ENCODE measurements around the gene BMF.
"Not testable (repeated sequence)": the region's sequence is repeated elsewhere in the genome, so short reads cannot be mapped to it uniquely, and the experiment has no call there.

BMF gene

DNA sequence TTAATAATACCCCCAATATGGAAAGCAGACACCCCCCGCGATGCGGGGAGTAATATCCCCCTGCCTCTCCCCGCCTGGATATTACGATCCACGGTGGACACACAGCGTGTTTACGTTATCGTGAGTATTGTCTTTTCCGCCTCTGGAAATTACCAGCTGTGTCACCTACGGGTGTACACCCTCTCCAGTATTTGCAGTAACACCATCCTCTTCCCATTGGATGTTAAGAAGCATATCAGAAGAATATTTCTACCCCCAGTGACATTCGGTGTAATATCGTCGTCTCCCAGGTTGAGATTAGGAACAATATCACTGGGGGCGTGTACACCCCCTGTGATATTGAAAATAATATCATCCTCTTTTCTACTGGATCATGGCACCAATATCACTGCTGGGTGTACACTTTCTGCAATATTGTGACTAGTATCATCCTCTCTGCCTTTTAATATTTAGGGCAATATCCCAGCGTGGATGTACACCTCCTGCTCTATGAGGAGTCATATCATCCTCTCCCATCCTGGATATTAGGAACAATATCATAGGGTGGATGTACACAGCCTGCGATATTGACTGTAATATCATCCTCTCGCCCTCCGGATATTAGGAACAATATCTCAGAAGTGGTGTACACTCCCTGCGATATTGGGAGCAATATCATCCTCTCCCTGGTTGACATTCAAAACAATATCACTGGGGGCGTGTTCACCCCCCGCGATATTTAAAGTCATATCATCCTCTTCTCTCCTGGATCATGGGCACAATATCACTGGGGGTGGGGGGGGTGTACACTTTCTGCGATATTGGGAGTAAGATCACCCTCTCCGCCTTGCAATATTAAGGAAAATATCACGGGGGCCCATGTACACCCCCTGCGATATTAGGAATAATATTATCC, 20.3 kb upstream of the BMF start:
- DNase-seq (ENCODE audit: low read depth): no peak

DNA sequence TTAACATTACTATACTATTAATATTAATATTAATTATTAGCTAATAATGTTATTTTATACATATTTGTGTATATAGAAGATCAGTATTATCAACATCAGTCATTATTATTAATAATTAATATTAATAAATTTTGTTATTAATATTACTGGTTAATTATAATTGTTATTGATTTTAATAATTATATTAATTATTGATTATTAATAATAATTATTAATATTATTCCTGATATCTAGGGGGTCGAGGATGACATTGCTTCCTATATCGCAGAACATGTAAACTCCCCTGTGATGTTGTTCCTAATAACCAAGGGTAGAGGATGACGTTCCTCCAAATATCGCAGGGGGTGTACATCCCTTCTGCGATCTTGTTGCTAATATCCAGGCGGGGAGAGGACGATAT, 17.3 kb upstream of the BMF start:
- DNase-seq (ENCODE audit: low read depth): no peak

DNA sequence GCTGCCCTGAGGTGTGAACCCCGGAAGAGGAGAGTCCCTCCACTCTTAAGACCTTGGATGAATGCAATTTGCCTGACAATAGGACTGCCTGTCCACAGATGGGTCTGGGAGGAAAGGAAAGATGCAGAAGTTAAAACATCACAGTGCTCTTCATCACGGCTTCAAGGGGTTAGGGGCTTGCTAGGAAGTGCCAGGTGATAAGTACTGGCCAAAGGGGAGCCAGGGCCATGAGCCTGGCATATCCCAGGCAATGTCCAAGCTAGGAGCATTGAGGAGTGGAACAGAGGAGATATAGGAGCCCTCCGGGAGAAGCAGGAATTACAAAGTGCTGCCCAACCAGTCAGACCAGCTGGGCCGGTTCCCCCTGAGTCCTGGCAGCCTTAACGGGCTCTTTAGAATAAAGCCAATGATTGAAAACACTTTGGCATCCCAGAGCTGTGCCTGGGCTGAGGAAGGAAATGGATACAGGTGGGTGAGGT, 16.2 kb upstream of the BMF start:
- not testable (repeated sequence) for DNase-seq (ENCODE audit: low read depth)

DNA sequence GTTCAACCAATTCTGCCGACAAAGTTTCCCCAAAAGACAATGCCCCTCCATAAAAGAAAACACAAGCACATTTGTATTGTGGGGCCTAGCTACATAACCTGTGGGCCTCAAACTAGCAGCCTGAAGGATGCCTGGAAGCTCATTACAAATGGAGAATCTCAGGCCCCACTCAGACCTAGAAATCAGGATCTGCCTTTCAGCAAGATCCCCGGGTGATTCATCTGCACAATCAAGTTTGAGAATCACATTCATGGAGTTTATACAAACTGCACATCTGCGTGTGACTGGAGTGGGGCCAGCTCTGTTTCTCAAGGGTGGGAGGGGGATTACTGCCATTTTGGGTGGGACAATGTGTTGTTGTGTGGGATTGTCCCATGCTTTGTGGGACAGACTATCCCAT, 15.7 kb upstream of the BMF start:
- DNase-seq (ENCODE audit: low read depth): not testable (repeated sequence)

DNA sequence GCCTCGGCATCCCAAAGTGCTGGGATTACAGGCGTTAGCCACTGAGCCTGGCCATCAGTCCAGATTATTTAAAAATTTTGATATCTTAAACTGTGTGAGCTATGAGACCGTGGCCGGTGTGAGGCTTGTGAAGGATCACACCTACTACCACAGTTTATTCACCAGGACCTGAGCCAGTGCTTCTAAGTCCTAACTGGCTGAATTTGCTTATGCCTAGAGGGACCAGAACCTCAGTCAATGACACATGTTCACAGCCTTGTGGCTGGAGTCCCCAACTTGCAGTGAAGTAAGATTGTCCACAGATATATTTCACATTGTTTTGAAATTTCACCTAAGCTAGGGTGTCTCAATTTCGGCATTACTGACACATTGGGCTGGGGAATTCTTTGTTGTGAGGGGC, 15.2 kb upstream of the BMF start:
- DNase-seq (ENCODE audit: low read depth): not testable (repeated sequence)

DNA sequence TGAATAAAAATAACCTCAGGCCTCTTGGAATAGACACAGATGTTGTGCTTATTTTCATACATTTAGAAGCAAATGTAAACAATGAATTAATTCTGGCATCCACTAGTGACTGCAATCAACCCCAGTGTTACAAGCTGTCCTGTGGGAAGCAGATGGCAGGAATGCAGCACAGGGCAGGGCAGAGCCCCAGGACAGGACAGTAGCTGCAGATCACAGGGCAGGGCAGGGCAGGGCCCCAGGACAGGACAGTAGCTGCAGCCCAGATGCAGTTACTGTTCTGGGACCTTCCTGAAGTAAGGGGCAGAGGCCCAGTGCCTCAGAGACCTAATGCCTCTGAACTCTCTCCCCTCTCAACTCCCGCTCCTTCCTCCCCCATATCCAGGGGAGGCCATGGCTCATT, 14.3 kb upstream of the BMF start:
- DNase-seq (ENCODE audit: low read depth): not testable (repeated sequence)

DNA sequence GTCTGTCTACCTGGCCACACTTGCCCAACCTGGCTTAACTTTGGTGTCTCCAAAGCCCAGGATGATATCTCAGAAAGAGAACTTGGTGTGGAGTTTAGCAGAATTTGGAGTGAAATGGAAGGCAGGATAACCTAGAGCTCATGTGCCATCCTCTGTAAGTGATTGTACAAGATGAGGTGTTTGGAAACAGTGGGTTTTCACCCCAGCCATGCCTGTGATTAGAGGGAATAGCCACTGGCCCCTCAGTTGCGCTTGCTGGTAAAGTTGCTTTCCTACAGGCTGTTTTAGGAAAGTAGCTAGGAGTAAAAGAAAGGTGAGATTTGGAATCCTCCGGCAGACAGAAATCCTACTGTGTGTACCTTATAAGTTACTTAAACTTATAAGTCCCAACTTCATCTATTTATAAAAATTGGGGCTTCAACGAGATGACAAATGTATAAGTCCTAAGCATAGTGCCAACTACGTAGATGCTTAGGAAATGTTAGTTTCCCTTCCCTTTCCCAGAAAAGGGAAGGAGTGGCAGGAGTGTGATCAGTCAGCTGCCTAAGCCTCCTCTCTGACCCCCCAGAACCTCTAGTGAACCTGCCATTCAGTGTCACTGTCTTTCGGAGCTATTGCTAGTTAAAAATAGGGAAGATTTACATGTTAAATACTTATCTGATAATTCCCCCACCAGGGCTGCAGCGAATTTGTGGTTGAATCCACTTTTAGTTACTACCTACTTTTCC, 13.4 kb upstream of the BMF start:
- DNase-seq (ENCODE audit: low read depth): no peak

DNA sequence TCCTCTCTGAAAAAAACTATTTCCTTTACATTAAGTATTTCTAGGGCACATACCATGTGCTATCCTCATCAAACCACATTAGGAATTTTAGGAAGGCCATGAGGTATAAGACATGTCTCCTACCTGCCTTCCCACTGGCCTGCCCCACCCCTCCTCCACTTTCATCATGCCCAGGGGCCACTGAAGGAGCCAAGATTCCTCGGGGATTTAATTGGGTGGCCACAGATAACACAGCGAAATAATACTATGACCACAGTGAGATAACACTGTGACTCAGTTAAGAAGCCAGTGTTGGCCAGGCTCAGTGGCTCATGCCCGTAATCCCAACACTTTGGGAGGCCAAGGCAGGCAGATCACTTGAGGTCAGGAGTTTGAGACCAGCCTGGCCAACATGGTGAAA, 9.8 kb upstream of the BMF start:
- no peak for DNase-seq (ENCODE audit: low read depth)

DNA sequence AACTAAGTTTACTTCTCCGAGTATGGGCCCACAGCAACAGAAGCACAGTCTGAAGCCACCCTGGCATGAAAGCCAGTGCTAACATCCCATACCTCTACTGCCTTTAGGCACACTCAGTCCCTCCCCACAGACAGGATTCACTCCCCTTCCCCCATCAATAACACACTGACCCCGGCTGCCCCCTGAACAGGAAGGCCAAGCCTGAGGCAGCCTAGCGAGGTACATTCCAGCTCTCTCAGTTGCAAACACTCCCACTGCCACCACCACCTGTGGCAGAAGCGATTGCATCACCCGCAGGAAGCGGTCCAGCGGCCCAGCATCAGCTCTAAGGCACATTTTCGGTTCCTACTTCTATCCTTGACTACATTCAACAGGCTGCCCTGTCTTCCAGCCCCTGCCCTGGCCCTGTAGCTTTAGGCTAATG, 7.0 kb upstream of the BMF start:
- DNase-seq (ENCODE audit: low read depth): no peak

DNA sequence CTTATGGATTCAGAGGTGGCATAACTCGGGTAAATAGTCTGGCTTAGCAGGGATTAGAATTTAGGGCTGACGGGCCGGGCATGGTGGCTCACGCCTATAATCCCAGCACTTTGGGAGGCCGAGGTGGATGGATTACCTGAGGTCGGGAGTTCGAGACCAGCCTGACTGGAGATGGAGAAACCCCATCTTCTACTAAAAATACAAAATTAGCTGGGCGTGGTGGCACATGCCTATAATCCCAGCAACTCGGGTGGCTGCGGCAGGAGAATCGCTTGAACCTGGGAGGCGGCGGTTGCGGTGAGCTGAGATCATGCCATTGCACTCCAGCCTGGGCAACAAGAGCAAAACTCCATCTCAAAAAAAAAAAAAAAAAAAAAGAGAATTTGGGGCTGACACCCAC, 6.4 kb upstream of the BMF start:
- not testable (repeated sequence) for DNase-seq (ENCODE audit: low read depth)

DNA sequence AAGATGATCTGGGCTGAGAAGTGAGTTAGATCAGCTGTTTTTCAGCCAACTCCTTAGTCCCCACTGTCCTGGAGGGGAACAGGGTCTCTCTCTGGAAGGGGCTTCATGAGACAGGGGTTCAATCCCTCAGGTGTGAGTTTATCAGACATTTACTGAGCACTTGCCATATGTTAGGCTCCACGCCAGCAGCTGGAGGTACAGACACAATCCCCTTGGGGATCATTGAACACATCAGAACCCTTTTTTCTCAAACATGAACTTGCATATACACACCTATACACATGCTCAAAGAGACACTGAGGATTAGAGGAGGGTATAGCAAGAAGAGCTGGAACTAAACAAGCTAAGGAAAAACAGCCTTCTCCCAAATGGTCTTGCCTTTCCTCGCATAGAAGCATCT, 5.5 kb upstream of the BMF start:
- no peak for DNase-seq (ENCODE audit: low read depth)

DNA sequence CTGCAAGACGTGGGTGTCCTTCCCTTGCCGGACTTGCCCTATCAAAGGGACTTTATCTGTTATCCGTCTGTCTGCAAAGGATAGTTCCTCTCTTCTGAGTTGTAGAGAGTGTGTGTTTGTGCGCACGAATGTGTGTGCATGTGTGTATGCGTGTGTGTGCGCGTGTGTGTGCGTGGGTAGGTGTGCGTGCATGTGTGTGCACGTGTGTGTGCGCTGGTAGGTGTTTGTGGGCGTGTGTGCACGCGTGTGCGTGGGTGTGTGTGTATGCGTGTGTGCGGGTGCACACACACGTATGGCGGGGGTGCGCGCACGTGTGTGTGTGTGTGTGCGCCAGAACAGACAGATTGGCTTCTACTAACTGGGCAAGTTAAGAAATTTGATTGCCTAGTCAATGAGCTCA, 4.1 kb upstream of the BMF start:
- DNase-seq (ENCODE audit: low read depth): no peak

DNA sequence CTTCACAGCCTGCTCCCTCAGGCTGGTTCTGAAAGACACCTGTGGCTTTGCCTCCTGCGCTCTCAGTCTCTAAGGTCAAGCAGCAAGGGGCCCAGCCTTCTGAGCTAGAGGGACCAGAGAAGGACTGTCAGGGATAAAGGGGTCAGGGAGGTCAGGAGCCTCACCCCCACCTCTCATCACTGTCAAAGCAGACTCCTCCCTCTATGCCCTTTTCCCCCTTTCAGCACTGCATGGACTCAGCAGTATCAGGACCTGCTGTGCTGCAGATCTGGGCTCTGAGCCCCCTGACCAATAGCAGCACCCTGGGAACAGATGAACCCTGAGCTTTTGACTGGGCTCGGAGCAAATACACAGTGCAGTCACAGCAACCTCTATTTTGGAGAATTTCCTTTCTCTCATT, 3.2 kb upstream of the BMF start:
- no peak for DNase-seq (ENCODE audit: low read depth)

DNA sequence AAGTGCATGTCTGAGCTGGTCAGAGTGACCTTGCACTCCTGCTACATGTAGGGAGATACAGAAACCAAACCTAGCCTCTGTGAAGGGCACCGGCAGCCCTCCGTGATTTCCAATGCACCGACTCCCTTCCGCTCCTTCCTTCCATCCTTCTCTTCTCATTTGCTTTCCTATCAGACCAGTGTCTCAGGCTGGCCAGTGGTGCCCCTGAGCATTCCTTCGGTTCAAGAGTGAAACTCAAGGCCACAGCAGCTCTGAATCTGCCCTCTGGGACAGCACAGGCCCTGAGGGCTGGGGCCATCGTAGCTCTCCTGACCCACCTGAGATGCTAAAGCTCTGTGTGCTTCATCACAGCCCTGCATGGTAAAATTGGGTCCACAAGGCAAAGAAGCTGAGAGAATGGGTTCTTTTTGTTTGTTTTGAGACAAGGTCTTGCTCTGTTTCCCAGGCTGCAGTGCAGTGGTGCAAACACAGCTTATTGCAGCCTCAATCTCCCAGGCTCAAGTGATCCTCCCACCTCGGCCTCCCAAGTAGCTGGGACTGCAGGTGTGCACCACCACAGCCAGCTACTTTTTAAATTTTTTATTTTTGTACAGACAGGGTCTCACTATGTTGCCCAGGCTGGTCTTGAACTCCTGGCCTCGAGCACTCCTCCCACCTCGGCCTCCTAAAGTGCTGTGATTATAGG, 2.3 kb upstream of the BMF start:
- no peak for DNase-seq (ENCODE audit: low read depth)

DNA sequence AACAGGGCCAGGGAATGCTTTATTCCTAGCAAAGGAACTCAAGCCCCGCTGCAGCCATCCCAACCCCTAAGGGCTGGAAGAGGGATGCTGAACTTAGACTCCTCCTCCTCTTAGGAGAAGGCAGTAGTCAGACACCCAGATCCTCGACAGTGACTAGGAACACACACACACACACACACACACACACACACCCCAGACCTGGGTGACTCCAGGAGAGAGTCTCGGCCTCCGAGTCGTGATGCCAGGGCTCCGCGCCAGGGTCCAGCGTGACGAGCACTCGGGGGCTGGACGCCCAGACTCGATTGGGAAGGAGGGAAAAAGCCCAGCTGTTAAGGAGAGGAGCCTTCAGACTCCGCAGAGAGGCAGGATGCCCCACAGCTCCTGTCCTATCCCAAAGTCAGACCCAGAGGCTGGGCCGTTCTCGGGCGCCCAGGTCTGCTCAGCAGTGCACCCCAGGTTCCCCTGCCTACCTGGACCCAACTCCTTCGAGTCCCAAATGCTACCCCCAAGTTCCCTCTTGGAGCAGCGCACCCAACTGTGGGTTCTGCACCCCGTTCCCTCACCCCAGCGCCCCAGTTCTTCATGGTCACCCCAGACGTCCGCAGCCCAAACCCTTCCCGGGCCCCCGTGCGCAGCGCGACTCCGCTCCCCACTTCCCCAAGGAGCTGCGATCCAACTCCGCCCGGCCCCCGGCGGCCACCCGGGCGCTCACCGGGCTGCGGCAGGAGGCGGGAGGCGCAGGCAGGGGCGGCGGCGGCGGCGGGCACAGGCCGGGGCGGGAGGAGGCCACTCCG, 421 bp downstream of the BMF start:
- no peak for DNase-seq (ENCODE audit: low read depth)

DNA sequence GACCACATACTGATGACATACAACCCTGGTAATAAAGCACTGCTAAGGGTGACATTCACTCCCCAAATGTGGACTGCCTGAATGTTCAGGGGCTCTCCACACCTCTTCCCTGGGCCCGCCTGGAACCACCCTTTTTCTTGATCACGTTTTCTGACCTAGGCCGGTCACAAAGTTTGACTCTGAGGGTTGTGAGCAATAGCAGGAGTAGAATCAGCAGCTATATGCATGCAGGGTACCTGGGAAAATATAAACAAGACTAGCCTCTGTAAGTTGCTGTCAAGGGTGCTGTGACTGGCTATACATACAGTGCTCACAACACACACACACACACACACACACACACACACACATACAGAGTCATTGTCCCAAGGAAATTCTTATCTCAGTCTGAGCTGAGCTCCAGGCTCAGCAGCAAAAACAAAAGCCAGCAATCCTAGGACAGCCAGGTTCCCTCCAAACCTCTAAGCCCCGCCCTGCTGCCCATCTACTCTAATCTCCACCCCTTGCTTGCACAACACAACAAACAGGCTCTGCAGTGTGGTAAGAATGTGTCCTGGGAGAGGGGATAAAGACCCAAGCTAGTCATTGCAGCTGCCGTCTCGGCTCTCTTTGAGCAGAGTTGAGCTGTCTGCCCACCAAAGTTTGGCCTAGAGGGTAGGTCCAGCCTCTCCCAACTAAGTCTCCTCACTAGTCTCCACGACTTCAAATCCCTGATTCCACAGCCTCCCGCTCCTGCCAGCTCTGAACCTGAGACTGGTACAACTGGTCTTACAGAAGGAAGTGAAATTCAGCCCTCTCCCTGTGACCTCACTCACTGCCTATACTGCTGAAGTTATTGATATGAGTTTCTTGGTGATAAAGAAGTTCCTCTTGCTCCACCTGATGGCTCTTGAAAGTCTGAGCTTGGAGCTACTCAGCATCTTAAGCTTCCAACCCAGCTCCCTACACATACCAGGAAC, 2.2 kb downstream of the BMF start:
- DNase-seq (ENCODE audit: low read depth): no peak

DNA sequence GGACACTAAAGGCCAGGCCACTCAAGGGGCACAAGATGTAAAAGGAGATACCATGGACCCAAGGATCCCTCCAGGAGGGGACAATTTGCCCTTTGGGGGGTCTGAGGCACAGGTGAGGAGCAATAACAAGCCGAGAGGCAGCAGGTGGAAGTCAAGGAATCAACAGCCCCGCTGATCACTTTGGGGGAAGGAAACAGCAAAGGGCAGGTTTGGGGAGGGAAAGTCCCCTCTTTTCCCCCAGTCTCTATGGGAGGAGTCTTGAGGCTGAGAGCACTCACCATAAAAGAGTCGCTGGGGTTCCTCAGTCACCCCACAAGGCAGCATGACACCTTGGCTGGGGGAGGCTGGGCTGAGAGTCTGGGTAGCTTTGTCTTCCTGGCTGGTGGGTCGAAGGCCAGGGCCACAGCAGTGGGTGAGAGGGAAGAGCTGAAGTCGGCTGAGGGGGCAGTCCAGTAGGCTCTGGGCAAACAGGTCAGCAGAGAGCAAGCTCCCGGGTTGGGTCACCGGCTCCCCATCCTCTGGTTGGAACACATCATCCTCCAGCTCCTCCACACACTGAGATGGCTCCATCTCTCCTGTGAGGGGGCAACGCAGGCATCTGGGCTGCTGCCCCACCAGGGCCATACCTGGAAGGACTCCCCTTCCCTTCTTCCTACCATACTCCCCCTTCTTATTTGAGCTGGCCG, 3.0 kb downstream of the BMF start:
- DNase-seq (ENCODE audit: low read depth): no peak

DNA sequence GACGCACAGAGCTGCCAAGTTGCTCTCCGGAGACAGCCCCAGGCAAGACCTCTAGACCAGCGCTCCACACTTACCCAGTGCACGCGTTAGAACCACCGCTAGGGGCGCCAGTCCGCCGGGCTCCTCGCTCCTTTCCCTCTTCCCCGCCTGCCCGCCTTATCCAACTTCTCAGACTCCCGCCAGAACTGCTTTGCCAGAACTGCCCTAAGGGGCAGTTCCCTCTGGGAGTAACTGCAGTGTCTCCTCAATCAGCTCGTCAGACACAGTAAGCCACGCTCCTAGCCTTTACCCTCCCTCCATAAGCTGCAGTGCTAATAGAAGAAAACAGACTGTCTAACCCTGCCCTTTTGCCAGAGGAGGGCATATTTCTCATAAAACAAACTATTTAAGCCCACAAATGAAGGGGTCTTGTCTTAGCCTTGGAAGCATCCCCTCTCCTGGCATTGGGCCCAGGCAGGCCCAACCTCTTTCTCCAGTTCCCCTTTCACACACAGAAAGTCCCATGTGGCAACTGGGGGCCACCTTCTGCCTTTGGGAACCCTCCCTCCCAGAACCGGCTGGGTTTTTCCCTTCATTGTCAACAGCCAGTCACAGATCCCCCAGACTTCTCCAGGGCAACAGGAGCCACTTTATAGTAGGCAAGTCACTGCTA, 3.7 kb downstream of the BMF start:
- DNase-seq (ENCODE audit: low read depth): peak; percentile 67

DNA sequence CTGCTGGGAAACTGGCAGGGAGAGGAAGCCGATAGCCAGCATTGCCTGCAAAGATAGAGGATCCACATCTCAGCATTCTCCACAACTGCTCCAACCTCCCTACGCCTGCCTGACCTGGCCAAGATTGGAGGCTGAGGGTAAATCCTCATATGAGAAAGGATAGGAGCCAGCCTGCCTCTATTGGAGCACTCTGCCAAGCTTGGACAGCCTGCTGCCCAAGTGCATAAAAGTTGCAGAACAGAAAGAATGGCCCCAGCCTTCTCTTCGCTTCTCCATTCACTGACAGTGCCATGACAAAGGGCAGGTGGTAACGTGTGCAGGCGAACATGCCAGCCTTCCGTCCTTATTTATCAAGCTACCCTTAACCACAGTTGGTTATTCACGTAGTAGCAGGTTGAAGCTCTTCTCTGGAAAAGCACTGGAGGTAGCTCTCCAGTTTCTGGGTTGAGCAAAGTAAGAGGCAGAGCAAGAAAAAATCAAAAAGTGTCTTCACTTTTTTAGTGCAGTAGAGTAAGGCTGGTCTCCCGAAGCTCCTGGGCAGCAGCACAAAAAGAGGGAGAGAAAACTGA, 4.3 kb downstream of the BMF start:
- no peak for DNase-seq (ENCODE audit: low read depth)

Data from stimulated activated CD8-positive, alpha-beta memory T cell treated with anti-CD3 and anti-CD28 coated beads, Interleukin-12 subunit alpha, Interleukin-12 subunit beta, amount 100 ng/mL, for 1 hour (primary cell).